Middle frontal gyrus (tissue), 1 donor: Measurements from ENCODE around the gene ACOT7.

Experiments
- DNase-seq: peaks from one replicate; pipeline ENCODE4 v3.0.0-alpha.2; 2015; ENCODE audit warnings: low spot score; ENCODE audit errors: extremely low spot score

ACOT7 gene

DNA sequence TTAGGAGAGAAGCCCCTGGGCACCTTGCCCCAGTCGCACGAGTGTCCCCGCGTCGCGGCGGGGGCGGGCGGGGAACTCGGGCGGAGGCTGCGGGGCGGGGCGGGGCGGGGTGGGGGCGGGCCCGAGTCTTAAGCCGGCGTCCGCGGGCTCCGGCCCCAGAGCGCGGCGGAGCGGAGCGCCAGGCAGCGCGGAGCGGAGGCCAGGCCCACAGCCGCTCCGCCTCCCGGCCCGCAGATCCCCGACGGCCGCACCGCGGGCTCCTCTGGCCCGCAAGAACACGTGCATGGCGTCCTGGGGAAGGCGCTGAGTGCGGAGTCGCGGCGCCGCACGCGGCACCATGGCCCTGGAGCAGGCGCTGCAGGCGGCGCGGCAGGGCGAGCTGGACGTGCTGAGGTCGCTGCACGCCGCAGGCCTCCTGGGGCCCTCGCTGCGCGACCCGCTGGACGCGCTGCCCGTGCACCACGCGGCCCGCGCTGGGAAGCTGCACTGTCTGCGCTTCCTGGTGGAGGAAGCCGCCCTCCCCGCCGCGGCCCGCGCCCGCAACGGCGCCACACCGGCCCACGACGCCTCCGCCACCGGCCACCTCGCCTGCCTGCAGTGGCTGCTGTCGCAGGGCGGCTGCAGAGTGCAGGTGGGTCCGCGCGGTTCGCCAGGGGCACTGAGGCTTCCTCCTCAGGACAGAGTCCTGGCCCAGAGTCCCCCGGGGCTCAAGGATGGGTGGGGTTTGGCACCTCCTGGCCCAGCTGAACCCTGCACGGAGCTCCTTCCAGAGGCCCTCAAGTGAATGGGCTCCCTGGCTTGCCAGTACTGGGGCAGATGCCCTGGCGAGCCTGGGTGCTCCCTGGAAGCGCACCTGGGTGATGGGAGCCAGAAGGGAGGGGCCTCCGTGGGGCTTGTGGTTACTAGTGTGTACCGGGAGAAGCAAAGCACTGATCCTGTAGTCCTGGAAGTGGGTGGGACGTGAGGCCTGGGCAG lies 31.3 kb upstream of the ACOT7 start, which contains the start of gene ESPN:
ESPN (plus strand) TSS at position 158 of the 975 bp plus-strand sequence; CDS start at position 338, 180 bp downstream.
- no peak for DNase-seq

DNA sequence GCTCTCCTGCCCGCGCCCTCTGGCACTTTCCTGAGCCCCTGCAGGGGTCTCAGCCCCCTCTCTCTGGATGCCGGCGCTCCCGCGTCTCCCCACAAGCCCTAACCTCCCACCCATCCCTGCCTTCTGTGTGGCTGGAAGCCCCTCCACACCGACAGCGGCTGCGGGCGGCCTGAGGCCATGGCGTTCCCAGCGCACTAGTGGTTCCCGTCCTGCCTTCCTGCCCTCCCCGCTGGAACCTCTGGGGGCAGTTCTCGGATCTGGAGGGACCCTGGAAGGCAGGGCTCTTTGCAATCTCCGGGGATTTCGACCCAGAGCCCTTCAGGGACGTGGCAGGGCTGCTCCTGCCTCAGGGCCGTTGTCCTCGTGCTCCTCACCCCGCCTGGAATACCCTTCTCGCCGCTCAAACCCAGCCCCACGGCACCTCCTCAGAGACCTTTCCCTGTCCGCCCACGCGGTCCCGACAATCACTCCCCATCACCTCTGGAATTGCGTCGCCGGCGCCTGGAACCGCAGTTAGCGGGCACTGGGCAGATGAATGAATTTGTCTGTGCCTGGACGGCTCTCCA lies 30.5 kb upstream of the ACOT7 start:
- no peak for DNase-seq

DNA sequence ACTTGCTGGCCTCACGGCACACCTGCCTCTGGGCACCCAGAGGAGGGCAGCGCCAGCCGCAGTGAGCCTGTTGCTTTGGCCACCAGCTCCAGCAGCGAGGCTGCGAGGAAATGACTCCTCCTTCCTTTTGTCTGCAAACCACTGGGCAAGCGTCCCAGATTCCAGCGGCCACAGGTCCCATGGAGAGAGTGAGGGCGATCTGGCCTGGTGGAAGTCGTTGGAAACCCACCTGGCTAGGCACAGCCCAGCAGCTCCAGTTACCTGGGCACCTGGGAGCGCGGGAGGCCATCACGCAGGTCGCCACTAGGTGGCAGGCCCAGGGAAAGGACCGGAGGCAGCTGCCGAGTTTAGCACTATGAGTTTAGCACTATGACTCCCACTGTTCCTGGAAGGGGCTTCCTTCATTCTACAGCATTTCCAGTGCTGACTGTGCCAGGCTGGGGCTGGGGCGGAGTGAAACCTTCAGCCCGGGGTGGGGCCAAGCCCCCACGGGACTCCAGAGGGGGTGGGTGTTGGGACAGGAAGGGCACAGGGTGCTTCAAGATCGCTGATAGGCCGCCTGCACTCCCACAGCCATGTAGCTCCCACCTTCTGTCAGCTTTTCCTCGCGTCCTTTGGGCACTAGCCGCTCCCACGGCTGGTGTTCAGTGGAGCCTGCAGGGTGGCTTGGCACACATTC lies 29.9 kb upstream of the ACOT7 start:
- no peak for DNase-seq

DNA sequence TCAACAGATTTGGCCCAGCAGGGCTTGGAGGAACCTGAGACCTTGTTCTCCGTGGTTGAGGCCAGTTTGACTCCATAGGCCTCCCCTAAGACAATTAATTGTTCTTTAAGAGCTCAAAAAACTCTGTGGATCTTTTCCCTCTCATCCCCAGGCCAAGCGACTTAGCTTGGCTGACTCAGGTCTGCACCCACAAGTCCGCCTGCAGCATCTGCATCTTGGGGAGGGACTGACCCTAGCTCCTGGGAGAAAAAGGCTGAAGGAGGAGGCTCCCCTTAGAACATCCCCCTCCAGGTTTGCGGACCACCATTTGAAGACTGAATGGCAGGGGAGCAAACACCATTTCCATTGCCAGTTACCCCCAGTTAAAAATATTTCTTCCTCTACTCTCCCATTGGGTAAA lies 27.7 kb upstream of the ACOT7 start:
- no peak for DNase-seq

DNA sequence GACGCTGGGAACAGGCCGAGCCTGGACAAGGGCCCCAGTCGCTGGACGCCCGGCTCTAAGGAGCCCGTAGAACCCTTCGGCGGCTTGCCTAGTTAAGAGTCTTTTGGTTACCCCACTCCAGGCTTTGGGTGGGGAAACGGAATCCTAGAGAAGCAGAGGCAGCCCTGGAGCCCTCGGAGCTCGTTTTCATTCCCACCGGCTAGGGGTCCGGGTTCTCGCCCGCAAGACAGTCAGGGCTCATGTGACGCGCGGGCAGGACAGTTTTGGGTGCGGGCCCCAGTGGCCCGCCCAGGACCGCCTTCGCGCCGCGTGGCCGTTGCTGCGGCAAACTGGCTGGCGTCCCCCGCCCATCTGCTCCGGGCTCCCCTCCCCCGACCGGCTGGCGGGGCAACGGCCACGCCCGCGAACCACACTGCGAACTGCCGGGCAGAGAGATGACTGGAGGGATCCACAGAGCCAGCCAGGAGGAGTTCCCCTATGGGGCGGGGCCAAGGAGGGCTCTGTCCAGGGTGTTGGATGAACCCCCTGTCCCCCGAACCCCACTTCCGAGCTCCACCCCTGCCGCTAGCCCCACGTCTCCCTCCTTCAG lies 27.0 kb upstream of the ACOT7 start:
- DNase-seq: no peak

DNA sequence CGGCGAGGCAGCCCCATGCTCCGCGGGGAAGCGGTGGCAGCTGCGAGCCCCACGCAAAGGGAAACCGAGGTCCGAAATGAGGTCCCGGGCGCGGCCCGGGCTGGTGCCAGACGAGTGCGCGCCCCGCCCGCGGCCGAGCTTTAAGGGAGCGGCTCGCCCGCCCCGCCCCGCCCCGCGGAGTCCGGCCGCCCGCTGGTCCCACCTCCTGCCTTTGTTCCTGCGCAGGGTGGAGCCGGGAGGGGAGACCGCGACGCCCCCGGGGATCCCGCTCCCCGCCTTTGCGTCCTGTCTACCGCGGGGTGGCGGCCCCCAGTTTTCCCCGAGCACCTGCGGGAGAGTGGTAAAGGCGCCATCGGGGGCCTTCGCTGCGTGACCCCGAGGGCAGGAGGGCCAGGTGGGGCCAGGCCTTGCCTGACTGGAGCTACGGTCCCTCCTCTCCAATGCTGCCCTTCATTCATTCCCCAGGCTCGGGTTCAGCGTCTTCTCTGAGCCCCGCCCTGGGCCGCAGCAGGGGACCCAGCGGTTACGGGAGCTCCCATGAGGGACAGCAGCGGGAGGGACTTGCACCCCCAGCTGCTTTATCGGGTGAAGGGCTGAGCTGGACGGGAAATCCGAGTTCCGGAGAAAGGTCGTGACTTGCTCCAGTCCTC lies 26.4 kb upstream of the ACOT7 start, which contains the start of gene HES2:
HES2 (minus strand) TSS at position 116 of the 650 bp plus-strand sequence; CDS start at position 17, 99 bp downstream.
- no peak for DNase-seq

DNA sequence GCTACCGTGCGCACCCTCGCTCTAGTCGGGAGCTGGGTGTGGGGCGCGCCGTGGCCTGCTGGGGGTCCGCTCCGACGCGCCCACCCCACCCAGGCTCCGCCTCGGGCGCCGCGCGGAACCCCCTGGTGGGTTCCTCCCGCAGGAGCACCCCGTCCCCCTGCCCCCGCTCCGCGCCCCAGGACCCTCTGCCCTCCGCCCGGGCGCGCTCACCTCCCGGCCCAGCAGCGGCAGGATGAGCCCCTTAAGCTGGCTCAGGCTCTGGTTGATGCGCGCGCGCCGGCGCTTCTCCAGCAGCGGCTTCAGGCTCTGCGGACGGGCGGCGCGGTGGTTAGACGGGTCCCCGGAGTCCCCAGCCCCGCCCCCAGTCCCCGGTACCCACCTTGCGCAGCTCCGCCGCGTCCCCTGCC lies 25.8 kb upstream of the ACOT7 start:
- no peak for DNase-seq

DNA sequence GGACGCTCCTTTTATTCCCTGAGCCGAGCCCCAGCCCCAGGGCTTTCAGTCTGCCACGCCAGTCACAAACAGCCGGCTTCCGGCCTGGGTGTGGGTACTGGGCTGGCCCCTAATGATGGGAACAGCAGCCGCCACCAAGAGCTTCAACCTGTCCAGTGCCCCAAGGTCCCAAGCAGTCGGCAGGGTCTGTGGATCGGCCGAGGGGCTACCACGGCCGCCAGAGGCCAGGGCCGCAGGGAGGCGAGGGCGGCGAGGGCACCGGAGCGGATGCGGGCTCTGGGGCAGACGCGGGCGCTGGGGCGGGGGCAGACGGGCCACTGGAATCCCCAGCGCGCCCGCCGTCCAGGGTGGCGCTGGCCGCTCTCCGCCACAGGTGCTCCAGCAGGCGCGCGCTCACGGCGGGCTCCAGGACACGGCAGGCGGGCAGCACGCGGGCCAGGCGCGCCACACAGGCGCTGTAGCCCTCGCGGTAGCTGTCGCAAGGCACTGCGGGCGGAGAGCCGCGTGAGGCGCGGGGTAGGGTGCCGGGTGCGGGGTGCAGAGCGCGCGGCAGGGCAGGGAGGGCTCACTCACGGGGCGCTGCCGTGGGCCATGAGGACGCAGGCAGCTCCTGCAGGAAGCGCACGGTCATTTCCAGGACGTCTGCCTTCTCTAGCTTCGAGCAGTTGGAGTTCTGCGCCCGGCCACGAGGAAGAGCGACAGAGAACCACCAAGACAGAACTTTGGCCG lies 25.3 kb upstream of the ACOT7 start:
- no peak for DNase-seq

DNA sequence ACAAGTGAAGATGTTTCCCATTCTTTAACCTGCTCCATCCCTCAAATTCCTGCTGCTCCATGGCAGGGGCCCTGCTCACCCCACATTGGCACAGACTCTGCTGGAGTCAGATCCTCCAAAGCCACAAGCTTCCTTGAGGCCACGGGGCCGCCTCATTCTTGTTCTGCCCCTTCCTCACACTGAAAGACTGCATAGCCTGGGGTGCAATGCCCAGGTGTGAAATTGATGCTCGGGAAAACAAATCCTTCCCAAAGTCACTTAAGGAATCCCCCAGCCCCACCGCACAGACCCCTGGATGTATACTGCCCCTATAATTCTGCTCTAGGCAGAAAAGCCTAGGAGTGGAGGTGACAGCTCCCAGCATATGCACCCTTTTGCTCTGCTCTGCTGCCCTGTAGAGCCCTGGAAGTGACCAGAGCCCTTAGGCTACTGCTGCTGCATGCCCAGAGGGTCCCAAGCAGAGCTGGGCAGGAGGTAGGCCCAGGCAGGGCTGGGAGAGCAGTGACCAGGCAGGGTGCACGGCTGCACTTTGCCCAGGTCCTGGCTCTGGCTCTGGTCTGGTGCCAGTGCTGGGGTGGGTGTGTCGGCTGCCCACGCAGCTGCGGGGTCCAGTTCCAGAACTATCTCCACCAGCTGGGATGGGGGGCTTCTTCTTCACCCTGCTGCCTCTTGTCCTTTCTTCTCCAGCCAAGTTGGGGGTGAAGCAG lies 24.5 kb upstream of the ACOT7 start:
- DNase-seq: no peak

DNA sequence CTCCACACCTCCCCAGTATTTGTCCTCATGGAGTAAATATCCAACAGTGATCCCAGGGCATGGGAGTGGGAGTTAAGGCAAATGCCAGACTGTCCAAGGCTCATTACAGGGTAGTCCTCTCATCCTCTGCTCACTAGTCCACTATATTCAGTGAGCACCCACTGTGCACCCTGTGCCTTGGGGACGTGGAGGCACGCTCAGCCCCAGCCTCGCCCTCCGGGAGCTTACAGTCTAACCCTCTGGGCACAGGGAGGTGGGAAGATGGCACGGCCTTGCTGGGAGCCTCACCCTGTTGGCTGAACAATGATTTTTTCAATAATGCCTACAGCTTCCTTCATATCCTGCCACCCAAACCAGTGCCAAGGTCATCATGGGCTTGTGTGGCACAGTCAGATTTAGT lies 23.3 kb upstream of the ACOT7 start:
- no peak for DNase-seq

DNA sequence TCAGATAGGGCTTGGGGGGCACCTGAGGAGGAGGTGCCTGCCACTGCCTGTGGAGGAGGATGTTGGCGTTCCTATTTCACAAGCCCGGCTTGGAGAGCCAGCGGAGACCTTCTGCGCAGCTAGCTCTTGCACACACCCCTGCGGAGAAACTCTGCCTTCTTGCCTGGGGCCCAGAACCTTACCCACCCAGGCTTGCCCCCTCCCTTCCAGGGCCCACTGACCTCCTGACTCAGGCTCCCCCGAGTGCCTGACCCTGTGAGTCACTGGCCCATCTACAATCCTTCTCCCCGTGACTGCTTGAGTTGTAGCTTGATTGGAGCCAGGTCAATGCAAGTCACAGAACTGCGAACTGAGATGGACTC lies 22.7 kb upstream of the ACOT7 start:
- no peak for DNase-seq

DNA sequence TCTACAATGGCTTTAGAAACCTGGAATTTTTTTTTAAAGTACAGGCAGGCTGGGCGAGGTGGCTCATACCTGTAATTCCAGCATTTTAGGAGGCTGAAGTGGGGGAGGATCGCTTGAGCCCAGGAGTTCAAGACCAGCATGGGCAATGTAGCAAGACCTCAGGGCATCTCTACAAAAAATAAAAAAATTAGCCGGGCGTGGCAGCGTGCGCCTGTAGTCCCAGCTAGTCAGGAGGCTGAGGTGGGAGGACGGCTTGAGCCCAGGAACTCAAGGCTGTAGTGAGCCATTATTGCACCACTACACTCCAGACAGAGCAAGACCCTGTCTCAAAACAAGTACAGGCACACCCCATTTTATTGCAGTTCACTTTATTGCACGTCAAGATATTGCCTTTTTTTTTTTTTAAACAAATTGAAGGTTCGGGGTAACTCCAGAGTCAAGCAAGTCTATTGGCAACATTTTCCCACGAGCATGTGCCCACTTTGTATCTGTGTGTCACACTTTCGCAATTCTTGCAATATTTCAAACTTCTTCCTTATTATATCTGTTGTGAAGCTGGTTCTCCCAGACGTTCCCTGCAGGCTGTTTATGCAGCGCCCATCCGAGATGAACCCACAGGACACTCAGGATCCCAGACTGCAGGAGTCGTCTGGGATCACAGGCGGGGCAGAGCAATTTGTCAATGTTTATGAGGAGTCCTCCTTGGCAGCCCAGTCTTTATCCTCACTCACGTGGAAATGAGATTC lies 21.5 kb upstream of the ACOT7 start:
- no peak for DNase-seq

DNA sequence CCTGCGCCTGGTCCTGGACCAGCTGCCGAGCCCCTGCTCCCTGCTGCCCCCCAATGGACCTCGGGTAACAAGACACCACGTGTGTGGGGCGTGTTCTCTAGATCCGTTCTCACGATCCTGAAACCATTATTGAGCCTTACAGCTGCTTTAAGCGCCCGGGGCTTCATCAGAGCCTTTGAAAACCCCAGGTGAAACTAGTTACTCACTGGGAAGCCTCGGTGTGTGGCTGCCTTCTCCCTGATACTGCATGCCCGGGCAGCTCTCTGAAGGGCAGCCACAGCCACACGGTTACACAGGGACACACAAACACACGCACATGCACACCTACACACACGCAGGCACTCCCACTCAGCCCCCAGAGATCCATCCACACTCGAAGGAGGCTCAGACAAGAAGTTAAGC lies 20.9 kb upstream of the ACOT7 start:
- no peak for DNase-seq

DNA sequence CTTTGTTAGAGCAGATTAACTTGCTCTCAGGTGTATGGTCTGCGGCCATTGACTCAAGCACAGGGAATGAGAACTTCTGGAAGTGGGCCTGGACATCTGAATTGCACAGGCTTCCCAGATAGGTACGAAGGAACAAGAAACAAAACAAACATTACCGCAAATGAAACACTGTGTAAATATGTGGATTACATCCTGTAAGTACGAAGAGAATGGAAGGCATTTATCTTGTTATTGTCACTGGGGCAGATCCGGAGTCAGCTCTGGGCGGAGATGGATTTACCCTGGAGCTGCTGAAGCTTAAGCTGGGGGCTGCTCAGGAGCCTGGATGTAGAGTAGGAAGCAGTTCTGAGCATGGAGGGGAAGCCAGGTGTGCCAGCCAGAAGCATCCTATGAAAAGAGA lies 19.3 kb upstream of the ACOT7 start:
- DNase-seq: no peak

DNA sequence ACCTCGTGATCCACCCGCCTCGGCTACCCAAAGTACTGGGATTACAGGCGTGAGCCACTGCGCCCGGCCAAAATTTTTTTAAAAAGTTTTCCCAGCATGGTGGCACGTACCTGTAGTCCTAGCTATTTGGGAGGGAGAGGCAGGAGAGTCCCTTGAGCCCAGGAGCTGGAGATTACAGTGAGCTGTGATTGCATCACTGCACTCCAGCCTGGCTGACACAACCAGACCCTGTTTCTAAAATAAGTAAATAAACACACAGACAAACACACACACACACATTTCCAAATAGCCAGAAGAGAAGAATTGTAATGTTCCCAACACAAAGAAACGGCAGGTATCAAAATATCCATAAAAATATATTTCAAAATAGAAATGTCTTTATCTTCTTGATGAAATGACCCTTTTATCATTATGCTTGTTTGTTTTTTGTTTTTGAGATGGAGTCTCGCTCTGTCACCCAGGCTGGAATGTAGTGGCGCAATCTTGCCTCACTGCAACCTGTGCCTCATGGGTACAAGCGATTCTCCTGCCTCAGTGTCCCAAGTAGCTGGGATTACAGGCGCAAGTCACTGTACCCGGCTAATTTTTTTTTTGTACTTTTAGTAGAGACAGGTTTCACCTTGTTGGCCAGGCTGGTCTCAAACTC lies 16.8 kb upstream of the ACOT7 start:
- DNase-seq: no peak

DNA sequence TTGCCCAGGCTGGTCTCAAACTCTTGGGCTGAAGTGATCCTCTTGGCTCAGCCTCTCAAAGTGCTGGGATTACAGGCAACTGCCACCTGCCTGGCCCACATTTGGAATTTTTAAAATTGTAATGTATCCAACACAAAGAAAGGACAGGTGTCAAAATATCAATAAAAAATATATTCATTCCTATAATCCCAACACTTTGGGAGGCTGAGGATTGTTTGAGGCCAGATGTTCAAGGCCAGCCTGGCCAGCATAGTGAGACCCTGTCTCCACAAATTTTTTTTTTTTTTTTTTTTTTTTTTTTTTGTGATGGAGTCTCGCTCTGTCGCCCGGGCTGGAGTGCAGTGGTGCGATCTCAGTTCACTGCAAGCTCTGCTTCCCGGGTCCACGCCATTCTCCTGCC lies 16.2 kb upstream of the ACOT7 start:
- no peak for DNase-seq

DNA sequence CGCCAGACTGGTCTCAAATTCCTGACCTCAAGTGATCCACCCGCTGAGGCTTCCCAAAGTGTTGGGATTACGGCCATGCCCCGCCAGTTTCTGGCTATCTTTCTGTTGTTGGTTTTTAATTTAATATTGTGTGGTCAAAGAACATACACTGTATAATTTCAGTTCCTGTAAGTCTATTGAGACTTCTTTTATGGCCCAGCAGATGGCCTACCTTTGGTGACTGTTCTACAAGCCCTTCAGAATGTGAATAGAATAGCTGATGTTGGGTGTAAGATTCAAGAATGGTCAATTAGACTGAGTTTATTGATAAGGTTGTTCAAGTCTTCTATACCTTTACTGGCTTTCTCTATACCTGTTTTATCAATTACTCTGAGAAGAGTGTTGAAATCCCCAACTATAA lies 15.5 kb upstream of the ACOT7 start:
- no peak for DNase-seq

DNA sequence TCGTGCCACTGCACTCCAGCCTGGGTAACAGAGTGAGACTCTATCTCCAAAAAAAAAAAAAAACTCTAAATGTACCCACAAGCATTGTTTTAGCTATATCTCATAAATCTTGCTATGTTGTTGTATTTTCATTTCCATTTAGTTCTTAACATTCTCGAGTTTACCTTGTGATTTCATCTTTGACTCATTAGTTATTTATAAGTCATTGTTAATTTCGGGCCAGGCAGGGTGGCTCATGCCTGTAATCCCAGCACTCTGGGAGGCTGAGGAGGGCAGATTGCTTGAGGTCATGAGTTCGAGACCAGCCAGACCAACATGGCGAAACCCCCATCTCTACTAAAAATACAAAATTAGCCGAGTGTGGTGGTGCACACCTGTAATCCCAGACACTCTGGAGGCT lies 14.5 kb upstream of the ACOT7 start:
- no peak for DNase-seq

DNA sequence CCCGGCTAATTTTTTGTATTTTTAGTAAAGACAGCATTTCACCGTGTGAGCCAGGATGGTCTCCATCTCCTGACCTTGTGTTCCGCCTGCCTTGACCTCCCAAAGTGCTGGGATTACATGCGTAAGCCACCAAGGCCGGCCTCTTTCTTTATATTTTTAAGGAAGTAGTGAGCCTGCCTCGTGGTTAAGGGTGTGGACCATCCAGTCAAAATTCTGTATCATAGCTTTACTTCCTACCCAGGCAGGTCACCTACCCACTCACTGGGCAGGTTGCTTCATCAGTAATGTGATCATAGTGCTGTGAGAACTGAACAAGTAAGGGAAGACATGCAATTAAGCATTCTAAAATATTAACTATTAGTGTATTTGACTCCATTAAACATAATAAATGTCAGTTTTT lies 8.1 kb upstream of the ACOT7 start:
- DNase-seq: no peak
